Sigmoid colon (tissue), 4 donors: Measurements from ENCODE around the gene EBF4.

Experiments used
- POLR2A ChIP-seq, 2 donors: fragments of 450-650 bp; IDR thresholded peaks; one replicate each; pipeline ENCODE4 v1.6.1; 2016; ENCODE audit warnings: antibody characterized with exemption in 2 of 2, mild to moderate bottlenecking in 2 of 2, moderate library complexity in 2 of 2
- POLR2AphosphoS5 ChIP-seq, 4 donors: sonication (generic); formaldehyde crosslinking; IDR thresholded peaks; one replicate each; pipeline ENCODE4 v1.6.1; 2017; ENCODE audit warnings: antibody characterized with exemption in 4 of 4

DNA sequence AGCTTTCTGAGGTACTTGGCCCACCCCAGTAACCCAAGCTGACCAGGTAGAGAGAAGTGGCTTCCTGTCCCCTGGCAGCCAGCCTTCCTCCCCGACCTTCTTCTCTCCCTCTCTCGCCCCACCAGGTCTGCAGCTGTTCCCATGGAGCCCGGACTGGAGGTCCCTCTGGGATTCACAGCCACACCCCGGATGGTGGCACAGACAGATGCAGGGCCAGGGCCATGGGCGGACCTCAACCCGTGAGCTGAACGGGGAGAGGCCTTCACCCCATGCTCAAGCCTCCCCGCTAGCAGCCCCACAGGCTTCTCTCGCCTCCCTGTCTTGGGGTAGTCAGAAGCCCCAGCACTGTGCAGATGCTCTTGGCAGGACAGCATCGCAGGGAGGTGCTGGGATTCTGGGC, 66.6 kb downstream of the EBF4 start:
- TF ChIP-seq POLR2A (IDR thresholded peaks at IDR 0.05) (no peak), POLR2AphosphoS5 (IDR thresholded peaks at IDR 0.05) (no peak)
